Measurements from ENCODE around the gene RBM10.

The RBM10 gene

GRCh38 chrX:47148946-47149345 lies 3.9 kb downstream of the RBM10 start:
- no peak for DNase-seq (ENCODE audit: low spot score)

GRCh38 chrX:47151435-47151834 lies 6.4 kb downstream of the RBM10 start:
- DNase-seq (ENCODE audit: low spot score): no peak

- DNase-seq (ENCODE audit: low spot score): no peak
Observed at GRCh38 chrX:47156611-47157520, 11.8 kb downstream of the RBM10 start.

- no peak for DNase-seq (ENCODE audit: low spot score)
Observed at GRCh38 chrX:47158131-47158530, 13.1 kb downstream of the RBM10 start.

GRCh38 chrX:47158781-47159180 lies 13.8 kb downstream of the RBM10 start:
- DNase-seq (ENCODE audit: low spot score): no peak

- no peak for DNase-seq (ENCODE audit: low spot score)
Observed at GRCh38 chrX:47160781-47161180, 15.8 kb downstream of the RBM10 start.

- no peak for DNase-seq (ENCODE audit: low spot score)
Observed at GRCh38 chrX:47162927-47163583, 18.0 kb downstream of the RBM10 start.

GRCh38 chrX:47164420-47164819 lies 19.4 kb downstream of the RBM10 start:
- no peak for DNase-seq (ENCODE audit: low spot score)

- no peak for DNase-seq (ENCODE audit: low spot score)
Observed at GRCh38 chrX:47166126-47166525, 21.1 kb downstream of the RBM10 start.

GRCh38 chrX:47168495-47169073 lies 23.6 kb downstream of the RBM10 start:
- no peak for DNase-seq (ENCODE audit: low spot score)

GRCh38 chrX:47169273-47169672 lies 24.3 kb downstream of the RBM10 start:
- DNase-seq (ENCODE audit: low spot score): no peak

- peak; percentile 55 for DNase-seq (ENCODE audit: low spot score)
Observed at GRCh38 chrX:47169726-47170515, 24.9 kb downstream of the RBM10 start.

- no peak for DNase-seq (ENCODE audit: low spot score)
Observed at GRCh38 chrX:47170861-47171692, 26.1 kb downstream of the RBM10 start.

- no peak for DNase-seq (ENCODE audit: low spot score)
Observed at GRCh38 chrX:47171996-47172395, 27.0 kb downstream of the RBM10 start.

GRCh38 chrX:47172549-47172948 lies 27.5 kb downstream of the RBM10 start:
- DNase-seq (ENCODE audit: low spot score): no peak

GRCh38 chrX:47172971-47173792 lies 28.2 kb downstream of the RBM10 start:
- no peak for DNase-seq (ENCODE audit: low spot score)

- no peak for DNase-seq (ENCODE audit: low spot score)
Observed at GRCh38 chrX:47174376-47174775, 29.4 kb downstream of the RBM10 start.

- no peak for DNase-seq (ENCODE audit: low spot score)
Observed at GRCh38 chrX:47174846-47175587, 30.0 kb downstream of the RBM10 start.

- DNase-seq (ENCODE audit: low spot score): no peak
Observed at GRCh38 chrX:47175588-47175980, 30.6 kb downstream of the RBM10 start.
